ENCODE results near the gene ASTN2. TPM values are rescaled to one million over a fixed set of nuclear protein-coding genes. Genes with fewer than 3 reads are reported as not detected.

Gene ASTN2
- total and polyA plus RNA-seq, 2 donors (not counting 3 experiments of a cell fraction or from before 2014, with no cell fraction given): 1.0 to 1.9 TPM

GRCh38 chr9:116569111-116569510, 845.7 kb downstream of the ASTN2 start:
- intact Hi-C loops (cut with micrococcal nuclease) (no loop called here), dilution Hi-C loops (cut with MboI; ENCODE audit: extremely low pct_ligation_motif_present, low sequenced_read_pairs) (no loop called here)
- no peak overlapping the region for H3K27ac ChIP-seq (ENCODE audit: insufficient read depth, low read depth, low read length)
- H4K20me1 ChIP-seq (replicated peaks; ENCODE audit: control insufficient read depth, extremely low read depth, insufficient read depth, low read length): no peaks in the 10 kb centered on the region
- H3K9ac ChIP-seq (replicated peaks; ENCODE audit: extremely low read depth, insufficient read depth, low read length): no peak overlapping the region
- H2AFZ ChIP-seq (ENCODE audit: low read depth, low read length): no peak overlapping the region
- H3K79me2 ChIP-seq (ENCODE audit: control insufficient read depth, insufficient read depth, low read length): no peaks in the 10 kb centered on the region
- H3K4me3 ChIP-seq (replicated peaks in 1 of 3; ENCODE audit: insufficient read depth in 1 of 3, low read depth in 1 of 3, low read length in 3 of 3): no peak overlapping the region
- H3K27me3 ChIP-seq (ENCODE audit: control insufficient read depth in 2 of 2, insufficient read depth in 2 of 2, low read length in 2 of 2): no peaks in the 10 kb centered on the region
- ChIA-PET POLR2A (no interaction called here), CTCF (no interaction called here)
- TF ChIP-seq EZH2 (IDR thresholded peaks at IDR 0.05; ENCODE audit: borderline replicate concordance, low read depth, low read length, severe bottlenecking): no peak
- TF ChIP-seq CTCF (IDR thresholded peaks at IDR 0.05; ENCODE audit: extremely low read depth in 1 of 2, insufficient read depth in 1 of 2, low read depth in 1 of 2, low read length in 2 of 2): no peak
- no peak for TF ChIP-seq MYC (IDR thresholded peaks at IDR 0.05; ENCODE audit: low read depth, low read length)
- TF ChIP-seq MAX (IDR thresholded peaks at IDR 0.05; ENCODE audit: insufficient read depth, insufficient read length): no peak
- no peak for TF ChIP-seq JUN (IDR thresholded peaks at IDR 0.05; ENCODE audit: borderline replicate concordance, insufficient read depth, insufficient read length, low read depth)
- no peak for TF ChIP-seq FOS (IDR thresholded peaks at IDR 0.05; ENCODE audit: borderline replicate concordance, insufficient read depth, low read length)
- no peak for TF ChIP-seq POLR2AphosphoS5 (IDR thresholded peaks at IDR 0.05; ENCODE audit: insufficient read depth, low read depth, low read length)
- no peak for TF ChIP-seq GATA2 (IDR thresholded peaks at IDR 0.05; ENCODE audit: insufficient read depth, insufficient read length, low read depth, low read length)
- TF ChIP-seq POLR2A (IDR thresholded peaks at IDR 0.05; ENCODE audit: low read depth, low read length): no peak
- no peak for DNase-seq (ENCODE audit: low read depth, low spot score)
- H3K9me3 ChIP-seq (replicated peaks; ENCODE audit: control insufficient read depth, insufficient read depth, low read length): no peaks in the 10 kb centered on the region
- no TSS peak for BruUV-seq (replicated peaks)
- no peaks in the 10 kb centered on the region for H3K36me3 ChIP-seq (ENCODE audit: control insufficient read depth in 2 of 2, extremely low read depth in 1 of 2, insufficient read depth in 2 of 2, low read length in 2 of 2)
- FAIRE-seq: no peak
- no peak overlapping the region for H3K4me2 ChIP-seq (ENCODE audit: insufficient read depth, low read length)
- H3K9me1 ChIP-seq (replicated peaks; ENCODE audit: control insufficient read depth, extremely low read depth, insufficient read depth, low read length): no peaks in the 10 kb centered on the region
- H3K4me1 ChIP-seq (ENCODE audit: control insufficient read depth, extremely low read depth, insufficient read depth, low read length): no peaks in the 10 kb centered on the region

Measured in endothelial cell of umbilical vein (primary cell).